GM19395 (cell line): ENCODE data around the gene RADIL.

Experiments used
- ATAC-seq: cut with Tn5 transposase; IDR thresholded peaks from one replicate; pipeline ENCODE4 v1.9.1; 2021; ENCODE audit warnings: mild to moderate bottlenecking, moderate library complexity; ENCODE audit not compliant: unreplicated experiment

Gene RADIL

GRCh38 chr7:4856336-4857057 lies 27.0 kb downstream of the RADIL start:
- ATAC-seq = no peak

GRCh38 chr7:4854916-4855315 lies 28.6 kb downstream of the RADIL start:
- no peak for ATAC-seq

GRCh38 chr7:4851459-4852422 lies 31.8 kb downstream of the RADIL start:
- ATAC-seq = no peak

GRCh38 chr7:4850262-4850795 lies 33.2 kb downstream of the RADIL start:
- ATAC-seq = no peak

GRCh38 chr7:4849390-4849789 lies 34.1 kb downstream of the RADIL start:
- ATAC-seq = no peak

GRCh38 chr7:4845740-4846142 lies 37.8 kb downstream of the RADIL start:
- no peak for ATAC-seq

- ATAC-seq = no peak
These were observed 41.0 kb downstream of the RADIL start for GRCh38 chr7:4842319-4843064.

- no peak for ATAC-seq
These were observed 41.7 kb downstream of the RADIL start for GRCh38 chr7:4841836-4842235.

GRCh38 chr7:4841007-4841784 lies 42.3 kb downstream of the RADIL start:
- no peak for ATAC-seq

- no peak for ATAC-seq
These were observed 43.4 kb downstream of the RADIL start for GRCh38 chr7:4840079-4840501.

GRCh38 chr7:4838626-4839334 lies 44.7 kb downstream of the RADIL start:
- ATAC-seq = no peak

- no peak for ATAC-seq
These were observed 45.5 kb downstream of the RADIL start for GRCh38 chr7:4837803-4838625.

GRCh38 chr7:4837041-4837802 lies 46.3 kb downstream of the RADIL start:
- no peak for ATAC-seq

- ATAC-seq = no peak
These were observed 47.3 kb downstream of the RADIL start for GRCh38 chr7:4836206-4836661.

- ATAC-seq = no peak
These were observed 47.9 kb downstream of the RADIL start for GRCh38 chr7:4835398-4836205.

GRCh38 chr7:4834601-4835397 lies 48.7 kb downstream of the RADIL start:
- ATAC-seq = no peak
